HEK293 (cell line): ENCODE results near the gene CD151.
A peak's percentile ranks its signal among the peaks of the same experiment; 100 is the strongest.

Experiments used
- EGR2 ChIP-seq: fragments of 450-650 bp; formaldehyde crosslinking; IDR thresholded peaks from 2 replicates; pipeline ENCODE4 v1.5.1; 2016; ENCODE audit warnings: low read depth, missing biosample characterization, missing genetic modification characterization
- KLF9 ChIP-seq: fragments of 450-650 bp; formaldehyde crosslinking; IDR thresholded peaks from 2 replicates; pipeline ENCODE4 v1.5.1; 2016; ENCODE audit warnings: missing biosample characterization, missing genetic modification characterization, low read depth
- PRDM4 ChIP-seq: fragments of 450-650 bp; formaldehyde crosslinking; IDR thresholded peaks from 2 replicates; pipeline ENCODE4 v1.5.1; 2017; ENCODE audit warnings: missing biosample characterization, missing genetic modification characterization
- ZFP69B ChIP-seq: fragments of 450-650 bp; formaldehyde crosslinking; IDR thresholded peaks from 2 replicates; pipeline ENCODE4 v1.5.1; 2016; ENCODE audit warnings: missing biosample characterization, missing genetic modification characterization
- ZIC2 ChIP-seq: fragments of 450-650 bp; formaldehyde crosslinking; IDR thresholded peaks from 2 replicates; pipeline ENCODE4 v1.5.1; 2016; ENCODE audit warnings: missing biosample characterization, missing genetic modification characterization
- ZNF169 ChIP-seq: fragments of 450-650 bp; formaldehyde crosslinking; IDR thresholded peaks from 2 replicates; pipeline ENCODE4 v1.5.1; 2016; ENCODE audit warnings: missing biosample characterization, missing genetic modification characterization
- ZNF202 ChIP-seq: fragments of 450-650 bp; formaldehyde crosslinking; IDR thresholded peaks from 2 replicates; pipeline ENCODE4 v1.5.1; 2016; ENCODE audit warnings: missing biosample characterization, missing genetic modification characterization, borderline replicate concordance
- ZNF280C ChIP-seq: fragments of 450-650 bp; formaldehyde crosslinking; IDR thresholded peaks from 2 replicates; pipeline ENCODE4 v1.5.1; 2016; ENCODE audit warnings: missing biosample characterization, missing genetic modification characterization
- ZNF394 ChIP-seq: fragments of 450-650 bp; formaldehyde crosslinking; IDR thresholded peaks from 2 replicates; pipeline ENCODE4 v1.5.1; 2016; ENCODE audit warnings: missing biosample characterization, missing genetic modification characterization, mild to moderate bottlenecking, moderate library complexity, borderline replicate concordance
- ZNF544 ChIP-seq: fragments of 450-650 bp; formaldehyde crosslinking; IDR thresholded peaks from 2 replicates; pipeline ENCODE4 v1.5.0; 2017; ENCODE audit warnings: missing biosample characterization, missing genetic modification characterization
- ZNF580 ChIP-seq: fragments of 450-650 bp; formaldehyde crosslinking; IDR thresholded peaks from 2 replicates; pipeline ENCODE4 v1.5.1; 2016; ENCODE audit warnings: missing biosample characterization, missing genetic modification characterization
- ZNF626 ChIP-seq: fragments of 450-650 bp; sonication (Bioruptor Pico); formaldehyde crosslinking; IDR thresholded peaks from 2 replicates; pipeline ENCODE4 v1.5.1; 2018; ENCODE audit warnings: missing biosample characterization, missing genetic modification characterization, inconsistent platforms
- ZNF629 ChIP-seq: fragments of 450-650 bp; formaldehyde crosslinking; IDR thresholded peaks from 2 replicates; pipeline ENCODE4 v1.5.1; 2017; ENCODE audit warnings: missing biosample characterization, missing genetic modification characterization
- ZNF768 ChIP-seq: fragments of 450-650 bp; formaldehyde crosslinking; IDR thresholded peaks from 2 replicates; pipeline ENCODE4 v1.5.1; 2018; ENCODE audit warnings: missing biosample characterization, mild to moderate bottlenecking, missing genetic modification characterization
- ZXDB ChIP-seq: fragments of 450-650 bp; formaldehyde crosslinking; IDR thresholded peaks from 2 replicates; pipeline ENCODE4 v1.5.1; 2016; ENCODE audit warnings: missing biosample characterization, missing genetic modification characterization
- TF ChIP-seq, protein P1 (sequence below): fragments of 450-650 bp; formaldehyde crosslinking; IDR thresholded peaks from 2 replicates; pipeline ENCODE4 v1.5.1; 2016; ENCODE audit warnings: missing biosample characterization, missing genetic modification characterization
- TF ChIP-seq, protein P2 (sequence below): IDR thresholded peaks from 2 replicates; pipeline ENCODE4 v1.6.1; 2011; ENCODE audit warnings: mild to moderate bottlenecking, low read depth, low read length, borderline replicate concordance
- TF ChIP-seq, protein P3 (sequence below): fragments of 450-650 bp; formaldehyde crosslinking; conservative IDR thresholded peaks from 2 replicates; pipeline ENCODE4 v1.5.1; 2016; ENCODE audit warnings: low read depth, missing biosample characterization, missing genetic modification characterization
- TF ChIP-seq, protein P4 (sequence below): fragments of 450-650 bp; formaldehyde crosslinking; conservative IDR thresholded peaks from 2 replicates; pipeline ENCODE4 v1.5.1; 2016; ENCODE audit warnings: low read depth, missing biosample characterization, missing genetic modification characterization
- TF ChIP-seq, protein P5 (sequence below): sonication (generic); formaldehyde crosslinking; IDR thresholded peaks from 2 replicates; pipeline ENCODE4 v1.8.1; 2022; ENCODE audit warnings: mild to moderate bottlenecking, moderate library complexity, missing genetic modification reagents

Gene CD151

GRCh38 chr11:809287-810039, 23.3 kb upstream of the CD151 start, which contains the start of gene RPLP2 (continued):
- TF ChIP-seq ZNF280C (tag by site-specific recombination) = no peak
- TF ChIP-seq ZNF169 (tag by site-specific recombination) = no peak
- TF ChIP-seq, protein P1, sequence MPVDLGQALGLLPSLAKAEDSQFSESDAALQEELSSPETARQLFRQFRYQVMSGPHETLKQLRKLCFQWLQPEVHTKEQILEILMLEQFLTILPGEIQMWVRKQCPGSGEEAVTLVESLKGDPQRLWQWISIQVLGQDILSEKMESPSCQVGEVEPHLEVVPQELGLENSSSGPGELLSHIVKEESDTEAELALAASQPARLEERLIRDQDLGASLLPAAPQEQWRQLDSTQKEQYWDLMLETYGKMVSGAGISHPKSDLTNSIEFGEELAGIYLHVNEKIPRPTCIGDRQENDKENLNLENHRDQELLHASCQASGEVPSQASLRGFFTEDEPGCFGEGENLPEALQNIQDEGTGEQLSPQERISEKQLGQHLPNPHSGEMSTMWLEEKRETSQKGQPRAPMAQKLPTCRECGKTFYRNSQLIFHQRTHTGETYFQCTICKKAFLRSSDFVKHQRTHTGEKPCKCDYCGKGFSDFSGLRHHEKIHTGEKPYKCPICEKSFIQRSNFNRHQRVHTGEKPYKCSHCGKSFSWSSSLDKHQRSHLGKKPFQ (tag by site-specific recombination) = no peak
- peak; percentile 94 for TF ChIP-seq ZXDB (tag by site-specific recombination)
- 0 out of 2 replicates have a peak, but pooled peaks have one; percentile 24 for TF ChIP-seq ZIC2 (tag by site-specific recombination)
- TF ChIP-seq ZNF202 = no peak
- TF ChIP-seq ZNF580 (tag by site-specific recombination) = peak; percentile 36; the same call in 1 of the 2 replicates
- TF ChIP-seq, protein P2, sequence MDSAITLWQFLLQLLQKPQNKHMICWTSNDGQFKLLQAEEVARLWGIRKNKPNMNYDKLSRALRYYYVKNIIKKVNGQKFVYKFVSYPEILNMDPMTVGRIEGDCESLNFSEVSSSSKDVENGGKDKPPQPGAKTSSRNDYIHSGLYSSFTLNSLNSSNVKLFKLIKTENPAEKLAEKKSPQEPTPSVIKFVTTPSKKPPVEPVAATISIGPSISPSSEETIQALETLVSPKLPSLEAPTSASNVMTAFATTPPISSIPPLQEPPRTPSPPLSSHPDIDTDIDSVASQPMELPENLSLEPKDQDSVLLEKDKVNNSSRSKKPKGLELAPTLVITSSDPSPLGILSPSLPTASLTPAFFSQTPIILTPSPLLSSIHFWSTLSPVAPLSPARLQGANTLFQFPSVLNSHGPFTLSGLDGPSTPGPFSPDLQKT = peak; percentile 88; the same call in 1 of the 2 replicates
- peak; percentile 34 for TF ChIP-seq KLF9 (tag by site-specific recombination)
- no peak for TF ChIP-seq ZNF626 (tag by site-specific recombination)
- no peak for TF ChIP-seq ZNF544 (tag by site-specific recombination)
- TF ChIP-seq, protein P3, sequence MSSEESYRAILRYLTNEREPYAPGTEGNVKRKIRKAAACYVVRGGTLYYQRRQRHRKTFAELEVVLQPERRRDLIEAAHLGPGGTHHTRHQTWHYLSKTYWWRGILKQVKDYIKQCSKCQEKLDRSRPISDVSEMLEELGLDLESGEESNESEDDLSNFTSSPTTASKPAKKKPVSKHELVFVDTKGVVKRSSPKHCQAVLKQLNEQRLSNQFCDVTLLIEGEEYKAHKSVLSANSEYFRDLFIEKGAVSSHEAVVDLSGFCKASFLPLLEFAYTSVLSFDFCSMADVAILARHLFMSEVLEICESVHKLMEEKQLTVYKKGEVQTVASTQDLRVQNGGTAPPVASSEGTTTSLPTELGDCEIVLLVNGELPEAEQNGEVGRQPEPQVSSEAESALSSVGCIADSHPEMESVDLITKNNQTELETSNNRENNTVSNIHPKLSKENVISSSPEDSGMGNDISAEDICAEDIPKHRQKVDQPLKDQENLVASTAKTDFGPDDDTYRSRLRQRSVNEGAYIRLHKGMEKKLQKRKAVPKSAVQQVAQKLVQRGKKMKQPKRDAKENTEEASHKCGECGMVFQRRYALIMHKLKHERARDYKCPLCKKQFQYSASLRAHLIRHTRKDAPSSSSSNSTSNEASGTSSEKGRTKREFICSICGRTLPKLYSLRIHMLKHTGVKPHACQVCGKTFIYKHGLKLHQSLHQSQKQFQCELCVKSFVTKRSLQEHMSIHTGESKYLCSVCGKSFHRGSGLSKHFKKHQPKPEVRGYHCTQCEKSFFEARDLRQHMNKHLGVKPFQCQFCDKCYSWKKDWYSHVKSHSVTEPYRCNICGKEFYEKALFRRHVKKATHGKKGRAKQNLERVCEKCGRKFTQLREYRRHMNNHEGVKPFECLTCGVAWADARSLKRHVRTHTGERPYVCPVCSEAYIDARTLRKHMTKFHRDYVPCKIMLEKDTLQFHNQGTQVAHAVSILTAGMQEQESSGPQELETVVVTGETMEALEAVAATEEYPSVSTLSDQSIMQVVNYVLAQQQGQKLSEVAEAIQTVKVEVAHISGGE = peak; percentile 95
- TF ChIP-seq, protein P4, sequence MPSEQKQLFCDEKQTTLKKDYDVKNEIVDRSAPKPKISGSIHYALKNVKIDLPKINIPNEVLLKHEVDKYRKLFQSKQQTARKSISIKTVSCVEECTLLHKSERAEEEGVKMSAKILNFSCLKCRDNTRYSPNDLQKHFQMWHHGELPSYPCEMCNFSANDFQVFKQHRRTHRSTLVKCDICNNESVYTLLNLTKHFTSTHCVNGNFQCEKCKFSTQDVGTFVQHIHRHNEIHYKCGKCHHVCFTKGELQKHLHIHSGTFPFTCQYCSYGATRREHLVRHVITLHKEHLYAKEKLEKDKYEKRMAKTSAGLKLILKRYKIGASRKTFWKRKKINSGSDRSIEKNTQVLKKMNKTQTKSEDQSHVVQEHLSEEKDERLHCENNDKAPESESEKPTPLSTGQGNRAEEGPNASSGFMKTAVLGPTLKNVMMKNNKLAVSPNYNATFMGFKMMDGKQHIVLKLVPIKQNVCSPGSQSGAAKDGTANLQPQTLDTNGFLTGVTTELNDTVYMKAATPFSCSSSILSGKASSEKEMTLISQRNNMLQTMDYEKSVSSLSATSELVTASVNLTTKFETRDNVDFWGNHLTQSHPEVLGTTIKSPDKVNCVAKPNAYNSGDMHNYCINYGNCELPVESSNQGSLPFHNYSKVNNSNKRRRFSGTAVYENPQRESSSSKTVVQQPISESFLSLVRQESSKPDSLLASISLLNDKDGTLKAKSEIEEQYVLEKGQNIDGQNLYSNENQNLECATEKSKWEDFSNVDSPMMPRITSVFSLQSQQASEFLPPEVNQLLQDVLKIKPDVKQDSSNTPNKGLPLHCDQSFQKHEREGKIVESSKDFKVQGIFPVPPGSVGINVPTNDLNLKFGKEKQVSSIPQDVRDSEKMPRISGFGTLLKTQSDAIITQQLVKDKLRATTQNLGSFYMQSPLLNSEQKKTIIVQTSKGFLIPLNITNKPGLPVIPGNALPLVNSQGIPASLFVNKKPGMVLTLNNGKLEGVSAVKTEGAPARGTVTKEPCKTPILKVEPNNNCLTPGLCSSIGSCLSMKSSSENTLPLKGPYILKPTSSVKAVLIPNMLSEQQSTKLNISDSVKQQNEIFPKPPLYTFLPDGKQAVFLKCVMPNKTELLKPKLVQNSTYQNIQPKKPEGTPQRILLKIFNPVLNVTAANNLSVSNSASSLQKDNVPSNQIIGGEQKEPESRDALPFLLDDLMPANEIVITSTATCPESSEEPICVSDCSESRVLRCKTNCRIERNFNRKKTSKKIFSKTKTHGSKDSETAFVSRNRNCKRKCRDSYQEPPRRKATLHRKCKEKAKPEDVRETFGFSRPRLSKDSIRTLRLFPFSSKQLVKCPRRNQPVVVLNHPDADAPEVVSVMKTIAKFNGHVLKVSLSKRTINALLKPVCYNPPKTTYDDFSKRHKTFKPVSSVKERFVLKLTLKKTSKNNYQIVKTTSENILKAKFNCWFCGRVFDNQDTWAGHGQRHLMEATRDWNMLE (tag by site-specific recombination) = no peak
- TF ChIP-seq PRDM4 = peak; percentile 63
- TF ChIP-seq ZNF394 (tag by site-specific recombination) = peak; percentile 44; the same call in 1 of the 2 replicates
- TF ChIP-seq ZNF629 (tag by site-specific recombination) = peak; percentile 95
- TF ChIP-seq, protein P5, sequence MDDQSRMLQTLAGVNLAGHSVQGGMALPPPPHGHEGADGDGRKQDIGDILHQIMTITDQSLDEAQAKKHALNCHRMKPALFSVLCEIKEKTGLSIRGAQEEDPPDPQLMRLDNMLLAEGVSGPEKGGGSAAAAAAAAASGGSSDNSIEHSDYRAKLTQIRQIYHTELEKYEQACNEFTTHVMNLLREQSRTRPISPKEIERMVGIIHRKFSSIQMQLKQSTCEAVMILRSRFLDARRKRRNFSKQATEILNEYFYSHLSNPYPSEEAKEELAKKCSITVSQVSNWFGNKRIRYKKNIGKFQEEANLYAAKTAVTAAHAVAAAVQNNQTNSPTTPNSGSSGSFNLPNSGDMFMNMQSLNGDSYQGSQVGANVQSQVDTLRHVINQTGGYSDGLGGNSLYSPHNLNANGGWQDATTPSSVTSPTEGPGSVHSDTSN (CRISPR knock-in tag) = peak; percentile 76
- peak; percentile 67 for TF ChIP-seq EGR2 (tag by site-specific recombination)
- TF ChIP-seq ZFP69B (tag by site-specific recombination) = peak; percentile 94; the same call in 1 of the 2 replicates
- TF ChIP-seq ZNF768 (tag by site-specific recombination) = no peak
